ENCODE measurements around the gene ASPN. TPM values are rescaled to one million over a fixed set of nuclear protein-coding genes. Genes with fewer than 3 reads are reported as not detected.

ASPN gene
- polyA plus RNA-seq, 1 donor = 138 TPM

DNA sequence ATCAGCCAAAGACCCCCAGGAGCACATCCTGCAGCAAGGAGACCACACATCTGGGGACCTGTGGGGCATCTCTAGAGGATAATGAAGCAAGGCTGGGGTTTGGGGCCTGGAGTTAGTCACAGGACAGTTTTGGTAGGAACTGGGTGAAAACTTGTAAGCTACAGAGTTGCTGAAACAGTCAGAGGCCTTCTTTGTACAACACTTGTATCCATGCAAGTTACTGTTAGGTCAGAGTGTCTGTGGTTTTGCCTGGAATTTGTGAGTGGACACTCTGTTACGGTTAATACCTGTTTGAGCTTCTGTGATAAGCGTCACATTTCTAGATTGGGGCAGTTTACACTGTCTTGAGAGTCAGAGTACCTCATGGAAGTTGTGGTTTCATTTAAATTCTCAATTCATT, 22.6 kb upstream of the ASPN start:
- DNase-seq = no peak

- DNase-seq = no peak
These were observed 20.9 kb upstream of the ASPN start for GRCh38 chr9:92503156-92503555.

DNA sequence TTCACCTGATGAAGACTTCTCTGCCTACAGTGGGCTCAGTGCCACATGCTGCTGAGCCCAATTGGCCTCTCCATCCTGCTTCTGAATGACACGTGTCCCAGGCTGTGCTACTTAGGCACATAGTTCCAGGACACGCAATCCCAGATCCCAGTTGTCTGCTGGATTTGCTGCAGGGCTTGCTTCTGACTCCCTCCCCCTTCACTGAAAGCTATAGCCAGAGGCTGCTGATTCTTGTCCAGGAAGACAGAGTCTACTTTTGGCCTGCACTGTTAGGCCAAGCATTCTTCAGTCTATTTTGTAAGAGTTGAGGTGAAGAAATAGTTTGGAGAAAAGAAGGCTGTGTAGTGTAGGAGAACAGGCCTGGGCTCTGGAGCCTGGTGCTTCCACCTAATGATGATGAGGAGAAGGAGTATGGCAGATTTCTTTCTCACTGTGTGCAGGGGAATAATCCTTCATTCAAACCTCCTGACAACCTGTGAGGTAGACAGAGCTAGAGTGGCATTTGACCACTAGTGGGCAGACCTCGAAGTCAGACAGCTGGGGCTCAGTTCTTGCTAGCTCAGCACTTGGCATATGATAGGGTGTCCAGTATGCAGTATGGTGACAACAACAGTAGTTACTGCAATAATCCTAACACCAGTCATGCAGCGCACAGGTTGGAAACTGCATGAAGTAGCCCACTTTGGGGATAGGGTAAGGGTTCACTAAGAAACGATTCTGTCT, 19.5 kb upstream of the ASPN start:
- DNase-seq = peak; percentile 72

GRCh38 chr9:92500725-92501124, 18.4 kb upstream of the ASPN start:
- DNase-seq = no peak

DNA sequence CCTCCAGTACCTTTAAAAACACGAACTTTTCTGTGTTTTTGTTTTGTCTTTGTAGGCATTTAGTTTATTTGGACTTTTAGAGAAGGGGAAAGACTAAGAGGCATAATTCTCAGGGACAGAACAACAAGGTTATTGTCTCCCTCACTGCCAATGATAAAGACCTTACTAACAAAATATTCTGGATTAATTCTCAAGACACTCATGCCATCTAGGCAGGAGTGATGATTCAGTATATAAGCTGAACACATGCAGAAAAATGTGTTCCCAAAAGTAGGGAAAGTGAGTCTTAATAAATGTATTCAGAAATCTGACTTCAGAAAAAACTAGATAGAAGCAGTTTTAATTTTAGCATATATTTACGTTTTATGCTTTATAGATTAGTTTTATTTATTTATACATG, 17.4 kb upstream of the ASPN start:
- no peak for DNase-seq

DNA sequence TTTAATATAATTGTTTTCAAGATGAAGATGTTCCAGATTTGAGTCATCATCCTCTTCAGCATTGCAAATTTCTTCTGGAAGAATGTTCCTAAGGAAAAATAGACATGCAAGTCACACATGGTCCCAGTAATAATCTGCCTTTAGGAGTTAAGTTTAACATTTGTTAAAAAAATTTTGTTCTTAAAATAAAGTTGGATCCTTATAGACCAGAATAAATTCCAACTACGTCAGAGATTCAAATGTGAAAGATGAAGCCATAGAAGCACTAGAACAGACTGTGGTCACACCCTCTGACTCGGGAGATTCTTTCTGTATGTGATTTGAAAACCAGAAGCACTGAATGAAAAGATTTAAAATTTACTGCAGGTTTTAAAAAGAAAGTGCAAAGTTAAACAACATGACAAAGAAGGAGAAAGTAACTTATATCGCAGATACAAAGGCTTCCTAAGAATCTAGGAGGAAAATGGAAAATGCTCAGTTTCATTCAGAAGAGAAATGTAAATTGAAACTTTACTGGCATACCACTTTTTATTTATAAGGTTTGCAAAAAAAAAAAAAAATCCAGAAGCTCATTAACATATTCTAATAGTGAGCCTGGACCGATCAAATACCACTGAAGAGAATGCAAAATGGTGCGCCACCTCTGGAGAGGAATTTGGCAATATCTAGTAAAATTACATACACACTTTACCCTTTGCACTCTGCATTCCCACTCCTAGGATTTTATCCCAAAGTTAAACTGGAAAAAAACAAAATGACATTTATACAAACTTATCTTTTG, 14.3 kb upstream of the ASPN start:
- peak; percentile 70 for DNase-seq

DNA sequence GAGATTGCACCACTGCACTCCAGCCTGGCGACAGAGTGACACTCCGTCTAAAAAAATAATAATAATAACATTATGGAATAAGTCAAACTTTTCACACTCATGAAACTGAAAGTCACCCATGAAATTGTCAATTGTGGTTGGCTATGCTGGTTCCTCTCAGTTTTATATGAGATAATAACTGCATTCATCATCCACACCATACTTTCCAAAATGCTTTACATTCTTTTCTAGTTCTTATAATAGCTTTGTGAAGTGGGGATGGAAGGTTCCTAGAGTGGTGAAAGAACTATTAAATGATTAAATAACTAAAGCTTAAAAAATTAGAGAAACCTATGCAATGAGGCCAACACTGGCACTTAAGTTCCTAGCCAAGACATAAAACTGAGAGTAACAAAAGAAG, 12.6 kb upstream of the ASPN start:
- DNase-seq = no peak

DNA sequence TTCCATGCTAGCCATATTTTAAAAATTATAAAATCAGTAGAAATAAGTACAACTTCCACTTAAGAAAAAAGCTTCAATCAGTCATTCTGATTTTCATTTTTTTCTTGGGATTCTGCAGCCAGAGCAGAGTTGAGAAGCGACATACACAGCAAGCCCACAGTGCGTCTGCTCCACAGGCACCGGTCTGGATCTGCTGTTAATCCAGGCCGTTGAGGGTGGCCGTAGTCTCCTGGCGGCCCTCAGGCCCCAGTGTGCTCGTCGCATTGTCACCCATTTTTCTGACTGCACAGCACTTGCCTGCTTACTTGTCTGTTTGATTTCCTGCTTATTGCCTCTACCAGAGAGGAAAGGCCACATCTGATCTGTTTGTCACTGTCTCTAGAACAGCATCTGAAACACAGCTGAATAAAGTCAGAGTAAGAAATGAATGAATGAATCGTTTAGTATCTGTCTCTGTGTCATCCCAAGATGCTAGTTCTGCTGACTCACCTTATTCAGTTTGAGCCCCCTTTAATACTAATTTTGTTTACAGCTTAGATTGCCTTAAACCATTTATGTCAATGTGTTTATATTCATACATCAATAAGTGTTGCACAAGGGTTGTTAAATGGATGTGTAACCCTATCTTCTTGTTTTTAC, 11.6 kb upstream of the ASPN start:
- DNase-seq = no peak

DNA sequence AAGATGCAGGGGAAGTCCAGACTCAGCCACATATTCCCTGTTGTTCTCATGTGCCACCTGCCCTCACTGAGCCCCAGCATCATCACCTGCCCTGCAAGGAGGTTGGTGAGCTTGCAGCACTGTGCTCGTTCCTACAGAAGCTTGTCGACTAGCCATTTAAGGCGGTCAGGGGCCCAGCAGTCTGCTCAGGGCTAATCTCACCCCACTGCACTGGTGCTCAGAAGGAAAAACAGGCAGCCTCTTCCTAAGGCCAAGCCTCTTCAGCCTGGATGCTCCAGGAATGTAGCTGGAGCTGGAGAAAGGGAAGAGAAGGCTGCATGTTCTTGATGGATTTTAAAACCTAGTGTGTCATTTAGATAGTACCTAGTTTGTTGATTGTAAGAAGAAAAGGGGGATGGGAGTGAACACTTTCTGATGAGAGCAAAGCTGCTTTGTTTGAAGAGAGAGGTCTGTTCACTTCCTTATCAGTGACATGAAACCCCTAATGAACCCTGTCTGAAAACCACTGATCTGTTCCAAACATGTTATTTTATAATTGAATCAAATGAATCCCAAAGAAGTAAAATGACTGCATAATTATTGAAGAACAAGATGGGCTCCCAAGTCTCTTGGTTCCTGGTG, 10.6 kb upstream of the ASPN start:
- no peak for DNase-seq

GRCh38 chr9:92488681-92489550, 6.6 kb upstream of the ASPN start:
- peak; percentile 56 for DNase-seq

- DNase-seq = no peak
These were observed 4.1 kb upstream of the ASPN start for GRCh38 chr9:92486371-92486770.

DNA sequence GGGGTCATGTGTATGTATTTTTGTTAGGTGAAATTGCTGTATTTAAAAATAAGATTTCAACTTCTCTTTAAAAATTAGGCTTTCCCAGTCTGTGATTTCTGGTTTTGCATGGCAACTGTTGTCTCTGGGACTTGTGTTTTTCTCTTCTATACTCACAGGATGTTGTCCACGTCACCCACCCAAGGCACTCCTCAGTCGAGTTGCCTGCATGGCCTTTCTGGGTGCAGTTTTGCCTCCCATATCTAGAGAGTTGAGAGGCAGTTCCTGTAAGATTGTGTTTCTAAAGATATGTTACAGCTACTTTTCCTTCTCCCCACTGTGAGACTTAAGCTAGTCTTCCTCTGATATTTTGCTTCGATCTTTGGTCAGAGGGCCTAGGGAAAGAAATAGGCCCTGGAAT, 2.3 kb upstream of the ASPN start:
- no peak for DNase-seq

DNA sequence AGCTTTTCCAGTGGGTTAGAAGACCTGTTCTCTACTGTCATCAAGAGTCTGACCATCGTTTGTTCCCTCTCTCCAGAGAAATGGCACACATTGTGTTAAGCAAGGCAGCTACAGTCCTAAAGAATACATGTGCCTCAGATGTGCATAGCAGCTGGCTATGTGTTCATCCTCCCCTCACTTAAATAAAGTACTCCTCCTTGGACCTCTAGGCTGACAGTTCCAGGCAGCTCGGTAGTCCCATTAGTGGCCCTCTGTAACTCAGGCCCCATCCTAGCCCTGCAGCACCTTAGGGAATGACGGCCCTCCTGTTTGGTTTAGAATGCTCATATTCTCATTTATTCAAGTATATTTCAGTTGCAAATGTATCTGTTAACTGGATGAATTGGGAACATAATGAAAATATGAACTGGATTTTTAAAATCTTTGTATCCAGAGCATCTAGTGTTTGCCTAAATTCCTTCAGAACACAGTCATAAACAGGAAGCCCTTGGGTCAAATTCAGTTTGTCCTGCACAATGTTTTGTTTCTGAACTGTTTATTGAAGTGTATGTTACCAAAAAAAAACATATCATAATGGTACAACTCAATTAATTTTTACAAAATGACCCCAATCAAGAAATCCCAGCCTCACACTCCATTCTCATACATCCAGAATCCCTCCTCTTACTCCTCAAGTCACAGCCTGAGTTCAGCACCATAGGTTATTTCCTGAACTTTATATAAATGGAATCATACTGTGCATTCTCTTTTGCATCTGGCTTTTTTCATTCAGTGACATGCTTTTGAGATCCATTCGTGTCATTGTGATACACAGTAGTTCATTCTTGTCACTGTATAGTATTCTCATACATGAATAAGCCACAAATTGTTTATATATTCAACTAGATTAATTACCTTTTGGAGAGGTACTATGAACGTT, 1.6 kb upstream of the ASPN start:
- DNase-seq = no peak

DNA sequence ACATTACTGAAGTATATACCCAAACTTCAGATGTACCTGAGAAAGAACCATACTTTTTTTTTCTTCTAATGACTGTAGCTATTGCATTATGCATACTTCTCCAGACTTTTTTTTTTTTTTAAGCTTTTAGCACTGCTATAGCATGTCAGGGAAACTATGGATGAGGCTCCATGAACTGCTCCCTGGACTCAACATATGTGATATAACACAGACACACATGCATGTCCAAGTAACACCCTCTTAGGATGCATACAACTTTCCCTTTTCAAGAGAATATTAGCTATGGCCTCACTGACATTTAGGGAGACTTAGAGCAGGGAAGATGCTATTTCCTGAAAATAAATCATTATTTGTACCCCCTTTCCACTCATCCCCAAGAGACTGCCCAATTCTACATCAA, 499 bp upstream of the ASPN start:
- no peak for DNase-seq

DNA sequence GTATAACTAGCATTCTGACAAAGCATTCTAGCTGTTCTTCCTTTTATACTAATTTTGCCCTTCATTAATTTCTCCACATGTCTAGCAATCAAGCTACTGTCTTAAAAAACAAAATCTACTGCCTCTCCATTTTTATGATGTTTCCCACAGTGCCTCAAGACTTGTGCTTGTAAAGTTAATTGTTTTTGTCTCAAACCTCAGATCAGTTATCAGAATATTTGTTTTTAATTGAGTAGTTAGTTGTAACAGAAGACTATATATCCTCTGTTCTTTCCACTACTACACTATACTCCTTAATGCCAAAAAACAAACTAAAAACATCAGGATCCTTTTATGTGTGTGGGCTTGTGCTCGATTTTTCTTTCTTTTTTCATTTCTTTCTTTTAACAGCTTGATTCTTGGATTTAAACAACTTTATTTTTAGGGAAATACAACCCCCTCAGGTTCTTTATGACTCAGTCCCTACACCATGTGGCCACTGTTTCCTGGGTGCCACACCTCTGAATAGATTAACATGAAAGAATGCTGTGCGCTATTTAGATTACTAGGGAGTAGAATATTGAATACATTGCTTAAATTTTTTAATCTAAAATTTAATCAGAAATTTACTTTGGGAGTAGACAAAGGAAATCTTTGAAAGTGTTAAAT, 1.2 kb downstream of the ASPN start:
- no peak for DNase-seq

- DNase-seq = peak; percentile 62
These were observed 2.0 kb downstream of the ASPN start for GRCh38 chr9:92480291-92480771.

DNA sequence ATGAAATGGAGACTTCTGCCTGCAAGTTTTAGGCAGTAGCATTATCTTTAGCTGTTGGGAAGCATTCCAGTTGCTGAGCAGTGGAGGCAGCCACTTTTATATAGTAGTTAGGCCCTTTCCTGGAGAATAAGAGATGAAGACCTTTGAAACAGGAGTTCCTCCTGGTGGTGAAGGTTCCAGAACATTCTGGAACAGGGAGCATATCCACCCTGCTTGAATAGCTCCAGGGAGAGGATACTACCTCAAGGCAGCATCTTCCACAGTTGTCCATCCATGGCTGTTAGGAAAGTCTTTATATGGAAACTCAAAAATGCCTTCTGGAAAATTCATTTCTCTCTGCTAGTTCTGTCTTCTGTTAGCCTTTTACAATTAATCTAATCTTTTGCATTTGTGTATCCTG, 3.0 kb downstream of the ASPN start:
- no peak for DNase-seq

- DNase-seq = no peak
These were observed 3.5 kb downstream of the ASPN start for GRCh38 chr9:92478783-92479182.

GRCh38 chr9:92476962-92477361, 5.3 kb downstream of the ASPN start:
- DNase-seq = no peak

DNA sequence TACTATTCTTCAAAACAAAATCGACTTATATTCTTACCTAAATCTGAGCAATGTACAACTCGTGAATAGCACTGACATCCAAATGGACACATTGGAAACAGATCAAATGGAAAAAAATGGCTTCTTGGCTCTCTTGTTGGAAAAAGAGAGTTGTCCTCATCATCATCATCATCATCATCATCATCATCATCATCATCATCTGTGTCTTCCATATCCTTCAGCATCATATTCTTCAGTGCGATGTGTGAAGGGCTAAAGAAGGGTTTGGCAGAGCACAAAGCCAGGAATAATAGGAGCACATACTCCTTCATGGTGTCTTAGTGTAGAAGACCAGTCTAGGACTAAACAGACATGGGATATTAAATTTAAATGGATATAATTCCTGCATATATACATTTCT, 7.7 kb downstream of the ASPN start:
- peak; percentile 61 for DNase-seq

All from hindlimb muscle (tissue), 1 donor.